ENCODE data around the gene CDC16.

- no peak for TF ChIP-seq CTCF (IDR thresholded peaks at IDR 0.05)
- no peak for TF ChIP-seq EP300 (IDR thresholded peaks at IDR 0.05)
- TF ChIP-seq POLR2A (IDR thresholded peaks at IDR 0.05): no peak
- no peak for TF ChIP-seq POLR2AphosphoS5 (IDR thresholded peaks at IDR 0.05)
Measured at GRCh38 chr13:114309086-114309485, 74.4 kb downstream of the CDC16 start.

Data from sigmoid colon (tissue), 4 donors.